MM.1S (cell line): Measurements from ENCODE around the gene TMEM150B.

Experiments
- DNase-seq: peaks from one replicate; pipeline ENCODE4 v3.0.0-alpha.2; 2015
- H2AFZ ChIP-seq: fragments of 300-600 bp; sonication (generic); 2 replicates; pipeline ENCODE4 v1.6.0; 2016; ENCODE audit warnings: antibody characterized with exemption, low read length
- H3F3A ChIP-seq: fragments of 300-600 bp; sonication (generic); 2 replicates; pipeline ENCODE4 v1.6.1; 2016; ENCODE audit warnings: mild to moderate bottlenecking, antibody characterized with exemption, low read length, moderate library complexity, mixed read lengths; ENCODE audit not compliant: insufficient read depth
- H3K27ac ChIP-seq: fragments of 300-600 bp; sonication (generic); 2 replicates; pipeline ENCODE4 v1.5.1; 2016; ENCODE audit warnings: mild to moderate bottlenecking, low read length
- H3K27me3 ChIP-seq: fragments of 300-600 bp; sonication (generic); replicated peaks from 2 replicates; pipeline ENCODE4 v1.6.0; 2016; ENCODE audit warnings: low read length; ENCODE audit not compliant: insufficient read depth
- H3K36me3 ChIP-seq: fragments of 300-600 bp; sonication (generic); replicated peaks from 2 replicates; pipeline ENCODE4 v1.6.1; 2016; ENCODE audit warnings: mild to moderate bottlenecking, low read length, mixed read lengths; ENCODE audit not compliant: insufficient read depth
- H3K4me1 ChIP-seq: fragments of 300-600 bp; sonication (generic); 2 replicates; pipeline ENCODE4 v1.6.1; 2016; ENCODE audit warnings: low read length, mixed read lengths
- H3K4me2 ChIP-seq: fragments of 300-600 bp; sonication (generic); 2 replicates; pipeline ENCODE4 v1.6.0; 2016; ENCODE audit warnings: low read depth, low read length
- H3K4me3 ChIP-seq: fragments of 300-600 bp; sonication (generic); 2 replicates; pipeline ENCODE4 v1.5.1; 2016; ENCODE audit warnings: low read length, mixed read lengths
- H3K79me2 ChIP-seq: fragments of 300-600 bp; sonication (generic); 2 replicates; pipeline ENCODE4 v1.6.1; 2016; ENCODE audit warnings: mixed run types, low read length, mixed read lengths
- H3K9ac ChIP-seq: fragments of 300-600 bp; sonication (generic); 2 replicates; pipeline ENCODE4 v1.6.1; 2016; ENCODE audit warnings: low read length, mixed read lengths
- H3K9me2 ChIP-seq: fragments of 300-600 bp; sonication (generic); replicated peaks from 2 replicates; pipeline ENCODE4 v1.6.1; 2016; ENCODE audit warnings: mild to moderate bottlenecking, low read length, mixed read lengths; ENCODE audit not compliant: insufficient read depth
- H3K9me3 ChIP-seq: fragments of 300-600 bp; sonication (generic); replicated peaks from 2 replicates; pipeline ENCODE4 v1.6.1; 2016; ENCODE audit warnings: mild to moderate bottlenecking, low read length, mixed read lengths; ENCODE audit not compliant: insufficient read depth
- H4K20me1 ChIP-seq: fragments of 300-600 bp; sonication (generic); 2 replicates; pipeline ENCODE4 v1.6.1; 2016; ENCODE audit warnings: mild to moderate bottlenecking, low read length, moderate library complexity, mixed read lengths; ENCODE audit not compliant: insufficient read depth
- CTCF ChIP-seq: fragments of 300-600 bp; sonication (generic); IDR thresholded peaks from 2 replicates; pipeline ENCODE4 v1.5.1; 2016; ENCODE audit warnings: antibody characterized with exemption, low read length, mixed read lengths
- EZH2 ChIP-seq: fragments of 300-600 bp; sonication (generic); optimal IDR thresholded peaks from 2 replicates; pipeline ENCODE3; 2017; ENCODE audit warnings: low read depth, mild to moderate bottlenecking, antibody characterized with exemption, low read length, mixed read lengths
- EZH2phosphoT487 ChIP-seq: fragments of 300-600 bp; sonication (generic); IDR thresholded peaks from 2 replicates; pipeline ENCODE4 v1.6.1; 2018; ENCODE audit warnings: antibody characterized with exemption, low read length

Gene TMEM150B

GRCh38 chr19:55265173-55265572 lies 60.0 kb downstream of the TMEM150B start:
- Histone ChIP-seq H3K4me2 (no peak overlapping the region), H3K27me3 (no peaks in the 10 kb centered on the region), H3K9me2 (no peaks in the 10 kb centered on the region), H3K27ac (no peak overlapping the region), H3K36me3 (no peaks in the 10 kb centered on the region), H3F3A (peaks cover 9% of the 10 kb centered on the region; the same call in 1 of the 2 replicates), H4K20me1 (no peaks in the 10 kb centered on the region), H3K4me1 (peaks cover 8% of the 10 kb centered on the region), H3K4me3 (no peak overlapping the region), H3K9me3 (no peaks in the 10 kb centered on the region), H2AFZ (no peak overlapping the region), H3K9ac (no peak overlapping the region), H3K79me2 (peaks cover 24% of the 10 kb centered on the region)
- no peak for TF ChIP-seq CTCF
- no peak for DNase-seq

GRCh38 chr19:55264531-55264930 lies 60.6 kb downstream of the TMEM150B start:
- Histone ChIP-seq H3K36me3 (no peaks in the 10 kb centered on the region), H3F3A (peaks cover 14% of the 10 kb centered on the region), H3K4me2 (no peak overlapping the region), H3K9me3 (no peaks in the 10 kb centered on the region), H3K4me3 (no peak overlapping the region), H3K4me1 (peaks cover 13% of the 10 kb centered on the region), H3K79me2 (peaks cover 21% of the 10 kb centered on the region), H3K27me3 (no peaks in the 10 kb centered on the region), H3K9ac (no peak overlapping the region), H3K27ac (no peak overlapping the region), H3K9me2 (no peaks in the 10 kb centered on the region), H2AFZ (no peak overlapping the region), H4K20me1 (no peaks in the 10 kb centered on the region)
- DNase-seq = no peak
- TF ChIP-seq EZH2 (no peak), EZH2phosphoT487 (no peak), CTCF (no peak)
